Stimulated activated effector memory CD8-positive, alpha-beta T cell treated with anti-CD3 and anti-CD28 coated beads, Interleukin-12 subunit alpha, Interleukin-12 subunit beta, amount 100 ng/mL, for 72 hours (primary cell): ENCODE results near the gene SDF2.
"Not testable (repeated sequence)": the region's sequence is repeated elsewhere in the genome, so short reads cannot be mapped to it uniquely, and the experiment has no call there.

ENCODE experiments used
- ATAC-seq: fragments of 150-1000 bp; cut with Tn5 transposase; 2 replicates; pipeline ENCODE4 v1.10.0; 2021
- DNase-seq, 2 donors: peaks; one replicate each; pipeline ENCODE4 v3.0.0; 2021 to 2022; ENCODE audit warnings: low spot score in 2 of 2
- H3K27ac Mint-ChIP-seq: one replicate; pipeline ENCODE4 v1.8.0; 2022; ENCODE audit warnings: mild to moderate bottlenecking, mixed read lengths
- H3K36me3 Mint-ChIP-seq: one replicate; pipeline ENCODE4 v1.8.0; 2022; ENCODE audit warnings: mild to moderate bottlenecking, mixed read lengths
- H3K4me1 Mint-ChIP-seq: one replicate; pipeline ENCODE4 v1.8.0; 2022; ENCODE audit warnings: mixed read lengths
- H3K4me3 Mint-ChIP-seq: one replicate; pipeline ENCODE4 v1.8.0; 2022; ENCODE audit warnings: mild to moderate bottlenecking, mixed read lengths
- H3K9me3 Mint-ChIP-seq: one replicate; pipeline ENCODE4 v1.8.0; 2022; ENCODE audit warnings: mixed read lengths

The SDF2 gene

DNA sequence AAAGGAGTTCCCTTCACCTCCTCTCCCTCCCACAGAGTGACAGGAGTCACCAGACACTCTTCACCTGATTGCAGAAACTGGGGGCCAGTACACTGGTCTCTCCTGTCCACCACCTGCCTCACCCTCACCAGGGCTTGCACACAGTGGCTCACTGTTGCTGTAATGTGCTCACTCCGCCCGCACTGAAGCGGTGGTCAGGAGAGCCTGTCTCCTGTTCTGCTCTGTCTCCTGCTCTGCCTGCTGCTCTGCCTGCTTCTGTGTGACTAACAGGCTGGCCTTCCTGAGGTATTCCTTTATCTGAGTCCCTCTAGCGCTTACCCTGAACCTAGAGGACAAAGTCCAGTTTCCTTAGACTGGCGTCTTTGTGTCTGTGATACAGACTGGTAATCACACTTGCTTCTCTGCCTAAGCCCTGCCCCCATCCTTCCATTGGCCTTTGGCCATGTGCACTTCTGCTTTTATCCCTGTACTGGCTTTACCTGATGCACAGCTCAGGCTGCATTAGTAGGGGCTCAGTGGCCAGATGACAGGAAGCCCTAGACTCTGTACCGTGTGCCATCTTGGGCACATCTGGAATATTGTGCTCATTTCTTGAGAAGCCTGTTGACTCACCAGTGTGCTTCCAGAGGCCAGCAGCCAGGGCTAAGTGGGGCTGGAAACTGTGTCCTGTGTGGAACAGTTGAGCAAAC, 36.7 kb upstream of the SDF2 start:
- H3K4me1 Mint-ChIP-seq: no peaks in the 10 kb centered on the region
- no peak for ATAC-seq
- peaks cover 100% of the 10 kb centered on the region for H3K36me3 Mint-ChIP-seq
- H3K9me3 Mint-ChIP-seq: no peaks in the 10 kb centered on the region
- peak overlapping the region; percentile 55 for H3K27ac Mint-ChIP-seq
- DNase-seq: no peak
- H3K4me3 Mint-ChIP-seq: no peak overlapping the region

DNA sequence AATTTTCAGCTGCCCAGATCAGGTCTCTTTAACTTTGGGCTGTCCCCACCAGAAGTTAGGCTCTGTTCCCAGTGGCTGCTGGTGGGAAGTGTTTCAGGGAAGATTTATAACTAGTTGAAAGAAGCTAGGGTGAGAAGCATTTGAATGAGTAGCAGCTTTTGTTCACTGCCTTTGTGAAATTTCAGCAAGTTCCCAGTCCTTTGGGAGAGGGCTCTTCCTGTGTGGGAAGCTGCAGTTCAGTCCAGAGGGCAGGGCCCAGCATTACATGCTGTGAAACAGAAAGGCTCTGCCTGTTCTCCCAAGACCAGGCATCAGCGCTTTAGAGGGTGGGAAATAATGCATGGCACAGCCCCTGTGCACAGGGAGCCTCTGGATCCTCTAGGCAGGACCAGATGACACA, 32.2 kb upstream of the SDF2 start:
- H3K36me3 Mint-ChIP-seq: peaks cover 100% of the 10 kb centered on the region
- H3K4me3 Mint-ChIP-seq: no peak overlapping the region
- H3K9me3 Mint-ChIP-seq: no peaks in the 10 kb centered on the region
- no peaks in the 10 kb centered on the region for H3K4me1 Mint-ChIP-seq
- H3K27ac Mint-ChIP-seq: no peak overlapping the region
- DNase-seq: no peak
- ATAC-seq: no peak

DNA sequence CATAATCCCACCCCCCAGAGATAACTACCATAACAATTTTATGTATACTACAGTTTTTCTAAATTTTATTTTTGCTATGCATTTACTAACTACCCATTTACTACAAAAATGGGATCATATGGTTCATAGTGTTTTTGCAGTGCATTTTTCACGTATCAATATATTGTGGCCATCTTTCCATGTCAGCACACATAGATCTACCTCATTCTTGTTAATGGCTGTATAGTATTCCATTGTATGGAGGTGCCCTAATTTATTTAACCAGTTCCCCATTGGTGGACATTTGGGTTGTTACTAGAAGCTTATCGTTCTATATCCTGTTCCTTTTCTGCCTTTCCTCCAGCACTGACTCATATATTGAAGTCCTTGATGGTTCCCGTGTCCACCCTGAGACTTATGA, 27.3 kb upstream of the SDF2 start:
- Mint-ChIP-seq H3K4me3 (no peak overlapping the region), H3K36me3 (peaks cover 100% of the 10 kb centered on the region), H3K27ac (no peak overlapping the region), H3K4me1 (no peaks in the 10 kb centered on the region), H3K9me3 (no peaks in the 10 kb centered on the region)
- ATAC-seq (no peak), DNase-seq (no peak)

DNA sequence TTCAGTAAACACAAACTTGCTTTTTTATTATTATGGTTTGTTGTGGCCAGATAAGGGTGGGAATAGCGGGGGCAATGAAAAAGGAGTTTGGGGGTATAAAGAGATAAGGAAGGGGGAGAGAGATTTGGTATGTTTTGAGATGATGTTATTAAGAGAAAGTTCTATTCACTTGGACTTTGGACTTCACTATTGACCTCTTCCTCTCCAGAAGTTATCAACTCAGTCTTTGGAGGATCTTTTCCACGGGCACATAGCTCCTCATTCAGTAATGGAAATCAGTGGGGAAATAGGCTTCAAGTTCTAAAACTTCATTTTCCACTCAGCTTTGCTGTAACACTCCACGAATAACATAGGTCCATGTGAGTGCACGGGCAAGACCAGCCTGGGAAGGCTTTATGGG, 26.8 kb upstream of the SDF2 start:
- H3K36me3 Mint-ChIP-seq: peaks cover 100% of the 10 kb centered on the region
- no peak overlapping the region for H3K4me3 Mint-ChIP-seq
- no peak for DNase-seq
- H3K9me3 Mint-ChIP-seq: no peaks in the 10 kb centered on the region
- ATAC-seq: no peak
- H3K27ac Mint-ChIP-seq: no peak overlapping the region
- H3K4me1 Mint-ChIP-seq: no peaks in the 10 kb centered on the region

DNA sequence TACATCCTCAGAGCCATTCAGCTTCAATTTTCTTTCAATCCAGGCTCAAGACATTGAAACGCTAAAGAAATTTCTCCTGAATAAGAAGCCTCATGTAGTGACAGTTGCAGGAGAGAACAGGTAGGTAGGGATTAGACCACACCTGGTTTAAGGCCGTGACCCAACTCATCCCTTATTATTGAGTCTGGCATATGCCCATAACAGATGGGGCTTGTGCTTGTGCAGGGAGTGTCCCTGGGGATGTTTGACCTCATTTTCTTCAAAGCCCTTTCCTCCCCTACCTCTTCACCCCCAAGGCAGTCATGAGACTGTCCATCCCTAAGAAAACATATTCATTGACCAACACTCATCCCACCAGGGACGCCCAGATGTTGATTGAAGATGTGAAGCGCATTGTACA, 24.6 kb upstream of the SDF2 start:
- H3K27ac Mint-ChIP-seq: no peak overlapping the region

DNA sequence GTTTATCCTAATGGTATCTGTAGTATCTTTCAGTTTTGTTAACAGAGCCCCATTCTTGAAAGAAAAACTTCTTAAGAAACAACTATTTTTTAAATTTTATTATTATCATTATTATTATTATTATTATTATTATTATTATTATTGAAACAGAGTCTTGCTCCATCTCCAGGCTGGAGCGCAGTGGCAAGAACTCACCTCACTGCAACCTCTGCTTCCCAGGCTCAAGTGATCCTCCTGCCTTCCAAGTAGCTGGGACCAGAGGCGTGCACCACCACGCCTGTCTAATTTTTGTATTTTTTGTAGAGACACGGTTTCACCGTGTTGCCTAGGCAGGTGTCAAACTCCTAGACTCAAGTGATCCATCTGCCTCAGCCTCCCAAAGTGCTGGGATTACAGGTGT, 23.7 kb upstream of the SDF2 start:
- Mint-ChIP-seq H3K9me3 (no peaks in the 10 kb centered on the region), H3K27ac (no peak overlapping the region), H3K4me3 (no peak overlapping the region), H3K4me1 (no peaks in the 10 kb centered on the region), H3K36me3 (peaks cover 100% of the 10 kb centered on the region)
- no peak for DNase-seq
- ATAC-seq: no peak

More for the DNA sequence above, 24.6 kb upstream of the SDF2 start:
- ATAC-seq (no peak), DNase-seq (no peak)
- peaks cover 100% of the 10 kb centered on the region for H3K36me3 Mint-ChIP-seq
- H3K4me1 Mint-ChIP-seq: no peaks in the 10 kb centered on the region
- no peak overlapping the region for H3K4me3 Mint-ChIP-seq
- H3K9me3 Mint-ChIP-seq: no peaks in the 10 kb centered on the region

DNA sequence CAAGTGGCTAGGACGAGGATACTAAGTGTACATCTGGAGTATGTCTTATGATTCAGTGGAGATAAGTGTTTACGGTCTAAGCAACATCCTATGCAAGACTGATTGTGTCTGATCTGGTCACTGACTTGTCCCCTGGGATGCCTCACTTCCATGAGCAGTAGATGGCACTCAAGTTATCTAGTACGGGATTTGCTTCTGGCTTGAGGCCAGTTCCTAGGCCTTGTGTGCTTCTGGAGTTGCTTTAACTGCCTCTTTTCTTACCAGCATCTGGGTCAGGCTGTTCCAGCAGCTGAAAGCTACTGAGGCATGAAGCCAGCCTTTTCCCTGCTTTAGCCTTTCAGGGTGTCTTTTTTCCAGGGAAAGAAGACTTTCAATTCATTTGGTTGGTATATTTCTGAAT, 23.3 kb upstream of the SDF2 start:
- ATAC-seq (no peak), DNase-seq (no peak)
- no peaks in the 10 kb centered on the region for H3K9me3 Mint-ChIP-seq
- no peak overlapping the region for H3K4me3 Mint-ChIP-seq
- no peaks in the 10 kb centered on the region for H3K4me1 Mint-ChIP-seq
- H3K27ac Mint-ChIP-seq: no peak overlapping the region
- H3K36me3 Mint-ChIP-seq: peaks cover 100% of the 10 kb centered on the region

DNA sequence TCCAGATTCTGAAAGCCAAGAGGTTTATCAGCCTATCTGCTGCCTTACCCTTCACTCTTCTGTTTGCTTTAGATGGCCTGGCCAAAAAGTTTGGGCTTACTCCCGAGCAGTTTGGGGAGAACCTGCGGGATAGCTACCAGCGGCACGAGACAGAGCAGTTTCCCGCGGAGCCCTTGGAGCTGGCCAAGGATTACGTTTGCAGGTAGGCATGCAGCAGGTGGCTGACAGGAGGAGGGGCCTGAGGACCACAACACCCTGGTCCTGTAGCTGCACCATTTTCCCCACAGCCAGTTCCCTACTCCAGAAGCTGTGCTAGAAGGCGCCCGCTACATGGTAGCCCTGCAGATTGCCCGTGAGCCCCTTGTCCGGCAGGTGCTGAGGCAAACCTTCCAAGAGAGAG, 20.9 kb upstream of the SDF2 start:
- no peak overlapping the region for H3K27ac Mint-ChIP-seq
- no peak overlapping the region for H3K4me3 Mint-ChIP-seq
- peaks cover 100% of the 10 kb centered on the region for H3K36me3 Mint-ChIP-seq
- H3K4me1 Mint-ChIP-seq: no peaks in the 10 kb centered on the region
- no peak for DNase-seq
- no peaks in the 10 kb centered on the region for H3K9me3 Mint-ChIP-seq
- no peak for ATAC-seq

DNA sequence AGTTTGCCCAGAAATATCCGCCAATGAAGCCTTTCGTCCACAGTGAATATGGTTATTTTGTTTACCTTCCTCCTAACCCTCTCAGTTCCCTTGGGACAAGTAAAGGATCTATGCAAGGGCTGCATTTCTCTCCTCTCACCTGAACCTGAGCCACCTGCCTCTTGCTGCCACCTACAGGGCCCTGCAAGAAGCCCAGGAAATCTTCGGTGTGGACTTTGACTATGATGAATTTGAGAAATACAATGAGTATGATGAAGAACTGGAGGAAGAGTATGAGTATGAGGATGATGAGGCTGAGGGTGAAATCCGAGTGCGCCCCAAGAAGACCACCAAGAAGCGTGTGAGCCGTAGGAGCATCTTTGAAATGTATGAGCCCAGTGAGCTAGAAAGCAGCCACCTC, 14.3 kb upstream of the SDF2 start:
- ATAC-seq (no peak), DNase-seq (no peak)
- Mint-ChIP-seq H3K36me3 (peaks cover 100% of the 10 kb centered on the region), H3K9me3 (no peaks in the 10 kb centered on the region), H3K4me1 (no peaks in the 10 kb centered on the region), H3K4me3 (no peak overlapping the region), H3K27ac (no peak overlapping the region)

DNA sequence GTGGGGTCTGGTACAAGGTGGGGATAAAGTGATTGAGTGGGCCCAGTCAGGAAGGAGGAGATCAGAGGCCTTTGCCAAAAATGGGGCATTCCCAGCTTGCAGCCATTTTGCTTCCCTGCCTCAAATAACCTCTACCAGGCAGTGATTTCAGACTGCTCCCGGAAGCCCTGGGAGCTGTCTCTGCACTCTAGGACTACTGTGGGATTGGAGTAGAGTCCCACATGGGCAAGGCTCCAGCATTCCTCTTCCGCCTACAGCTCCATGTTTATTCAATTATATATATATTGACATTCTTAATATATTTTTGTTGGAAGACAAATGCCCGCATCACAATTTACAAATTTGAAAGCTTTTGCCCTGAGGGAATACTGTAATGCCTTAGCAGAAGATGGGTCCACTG, 13.8 kb upstream of the SDF2 start:
- no peak overlapping the region for H3K4me3 Mint-ChIP-seq
- no peaks in the 10 kb centered on the region for H3K4me1 Mint-ChIP-seq
- no peak overlapping the region for H3K27ac Mint-ChIP-seq
- ATAC-seq (no peak), DNase-seq (no peak)
- peaks cover 100% of the 10 kb centered on the region for H3K36me3 Mint-ChIP-seq
- H3K9me3 Mint-ChIP-seq: no peaks in the 10 kb centered on the region

DNA sequence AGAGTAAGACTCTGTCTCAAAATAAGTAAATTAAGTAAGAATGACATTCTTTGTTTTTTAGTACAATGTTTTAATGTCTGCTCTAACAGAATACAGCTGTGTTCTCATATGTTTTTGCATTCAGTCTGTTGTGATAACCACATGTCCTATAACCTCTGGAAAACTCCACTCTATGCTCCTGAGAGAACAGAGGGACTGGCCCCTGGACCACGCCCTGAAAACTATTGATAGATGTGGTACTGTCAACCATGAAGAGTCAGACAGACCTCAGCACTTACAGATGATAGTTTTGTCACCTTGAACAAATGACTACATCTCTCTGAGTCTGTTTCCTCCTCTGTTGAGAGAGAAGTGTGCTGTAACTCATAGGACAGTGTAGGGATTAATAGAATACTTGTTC, 8.2 kb upstream of the SDF2 start:
- Mint-ChIP-seq H3K9me3 (no peaks in the 10 kb centered on the region), H3K4me3 (no peak overlapping the region), H3K4me1 (peaks cover 23% of the 10 kb centered on the region), H3K36me3 (peaks cover 89% of the 10 kb centered on the region), H3K27ac (peak overlapping the region; percentile 48)
- ATAC-seq (no peak), DNase-seq (no peak)

DNA sequence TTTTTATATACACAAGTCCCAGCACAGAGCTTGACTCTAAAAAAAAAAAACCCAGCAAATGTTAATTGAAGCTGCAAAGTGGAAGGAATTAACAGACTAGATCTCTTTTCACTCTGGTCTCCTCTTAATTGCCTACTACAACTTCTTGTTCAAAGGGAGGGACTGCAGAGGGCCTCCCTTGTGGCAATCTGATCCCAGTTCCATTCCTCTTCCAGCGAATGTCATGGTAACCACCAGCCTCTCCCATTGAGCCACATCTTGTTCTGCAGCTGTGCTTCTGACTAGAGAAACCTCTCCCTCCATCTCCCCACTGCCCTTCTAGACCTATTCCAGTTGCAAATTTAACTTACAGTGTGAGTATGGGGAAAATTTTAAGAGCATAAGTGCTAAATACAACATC, 6.2 kb upstream of the SDF2 start:
- DNase-seq: no peak
- Mint-ChIP-seq H3K27ac (peak overlapping the region; percentile 50), H3K4me3 (no peak overlapping the region), H3K4me1 (peaks cover 42% of the 10 kb centered on the region), H3K9me3 (no peaks in the 10 kb centered on the region), H3K36me3 (peaks cover 88% of the 10 kb centered on the region)
- ATAC-seq: no peak

DNA sequence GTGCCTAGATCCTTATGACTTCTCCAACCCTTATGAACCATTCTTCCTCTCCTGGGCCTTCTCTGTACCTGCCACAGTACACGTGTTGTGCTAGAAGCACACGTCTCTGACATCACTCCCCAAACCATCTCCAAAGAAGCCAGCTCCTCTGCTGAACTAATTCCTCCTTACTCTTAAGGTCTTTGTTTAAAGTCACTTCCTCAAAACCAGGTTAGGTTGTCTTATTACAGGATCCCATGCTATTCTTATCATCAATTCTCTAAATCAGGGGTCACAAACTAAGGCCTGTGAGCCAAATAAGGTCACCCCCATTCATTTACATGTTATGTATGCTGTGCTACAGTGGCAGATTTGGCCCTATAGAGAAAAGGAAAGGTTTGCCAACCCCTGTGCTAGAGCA, 4.3 kb upstream of the SDF2 start:
- ATAC-seq: no peak
- Mint-ChIP-seq H3K4me1 (peaks cover 49% of the 10 kb centered on the region), H3K36me3 (peaks cover 82% of the 10 kb centered on the region), H3K9me3 (no peaks in the 10 kb centered on the region), H3K27ac (no peak overlapping the region), H3K4me3 (no peak overlapping the region)
- no peak for DNase-seq

DNA sequence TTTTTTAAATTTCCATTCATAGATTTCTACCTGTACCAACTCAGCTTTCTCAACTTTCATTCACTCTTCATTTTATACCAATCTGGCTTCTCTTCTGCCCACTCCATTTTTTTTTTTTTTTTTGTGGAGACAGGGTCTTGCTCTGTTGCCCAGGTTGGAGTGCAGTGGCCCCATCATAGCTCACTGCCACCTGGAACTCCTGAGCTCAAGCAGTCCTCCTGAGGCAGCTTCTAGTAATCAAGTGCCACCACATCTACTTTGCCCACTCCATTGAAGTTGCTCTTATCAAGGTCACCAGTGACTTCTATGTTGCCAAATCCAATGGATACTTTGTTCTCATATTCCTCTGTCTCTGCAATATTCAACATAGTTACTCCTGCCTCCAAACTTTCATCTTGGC, 2.0 kb upstream of the SDF2 start:
- peak overlapping the region; percentile 99 for H3K27ac Mint-ChIP-seq
- DNase-seq (no peak), ATAC-seq (no peak)
- H3K4me1 Mint-ChIP-seq: peaks cover 62% of the 10 kb centered on the region
- H3K36me3 Mint-ChIP-seq: peaks cover 81% of the 10 kb centered on the region
- H3K9me3 Mint-ChIP-seq: no peaks in the 10 kb centered on the region
- peak overlapping the region; percentile 97 for H3K4me3 Mint-ChIP-seq

DNA sequence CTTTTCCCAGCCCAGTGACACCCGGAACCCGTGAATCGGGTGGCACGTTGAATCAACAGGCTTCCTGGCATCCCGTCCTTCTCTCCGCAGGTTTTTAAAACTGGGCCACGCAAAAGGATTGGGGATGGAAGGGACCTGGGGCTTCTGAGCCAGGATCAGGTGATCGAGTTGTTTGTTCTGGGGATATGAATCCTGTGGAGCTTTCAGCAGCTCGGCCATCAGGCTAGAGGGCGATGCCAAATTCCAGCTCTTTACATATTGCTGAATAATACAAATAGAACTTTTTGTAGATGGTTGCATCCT, 772 bp upstream of the SDF2 start:
- Mint-ChIP-seq H3K4me1 (peaks cover 54% of the 10 kb centered on the region), H3K36me3 (peaks cover 82% of the 10 kb centered on the region), H3K4me3 (peak overlapping the region; percentile 97), H3K9me3 (no peaks in the 10 kb centered on the region), H3K27ac (peak overlapping the region; percentile 99)
- DNase-seq: no peak
- no peak for ATAC-seq

DNA sequence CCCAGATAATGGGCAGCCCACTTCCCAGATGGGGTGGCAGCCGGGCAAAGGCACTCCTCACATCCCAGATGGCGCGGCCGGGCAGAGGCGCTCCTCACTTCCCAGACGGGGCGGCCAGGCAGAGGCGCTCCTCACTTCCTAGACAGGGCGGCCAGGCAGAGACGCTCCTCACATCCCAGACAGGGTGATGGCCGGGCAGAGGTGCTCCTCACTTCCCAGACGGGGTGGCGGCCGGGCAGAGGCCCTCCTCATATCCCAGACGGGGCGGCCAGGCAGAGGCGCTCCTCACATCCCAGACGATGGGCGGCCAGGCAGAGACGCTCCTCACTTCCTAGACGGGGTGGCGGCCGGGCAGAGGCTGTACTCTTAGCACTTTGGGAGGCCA, 2.2 kb downstream of the SDF2 start:
- H3K27ac Mint-ChIP-seq, H3K9me3 Mint-ChIP-seq, DNase-seq, ATAC-seq: not testable (repeated sequence)
- H3K4me3 Mint-ChIP-seq: peak overlapping the region; percentile 97
- peaks cover 44% of the 10 kb centered on the region for H3K4me1 Mint-ChIP-seq
- peaks cover 73% of the 10 kb centered on the region for H3K36me3 Mint-ChIP-seq
